Inflammatory macrophage treated with lipopolysaccharide for 4 hours (primary cell): ENCODE results near the gene BRAT1.

Experiments used
- DNase-seq: peaks from one replicate; pipeline ENCODE4 v3.0.0-alpha.2; 2020

The BRAT1 gene

DNA sequence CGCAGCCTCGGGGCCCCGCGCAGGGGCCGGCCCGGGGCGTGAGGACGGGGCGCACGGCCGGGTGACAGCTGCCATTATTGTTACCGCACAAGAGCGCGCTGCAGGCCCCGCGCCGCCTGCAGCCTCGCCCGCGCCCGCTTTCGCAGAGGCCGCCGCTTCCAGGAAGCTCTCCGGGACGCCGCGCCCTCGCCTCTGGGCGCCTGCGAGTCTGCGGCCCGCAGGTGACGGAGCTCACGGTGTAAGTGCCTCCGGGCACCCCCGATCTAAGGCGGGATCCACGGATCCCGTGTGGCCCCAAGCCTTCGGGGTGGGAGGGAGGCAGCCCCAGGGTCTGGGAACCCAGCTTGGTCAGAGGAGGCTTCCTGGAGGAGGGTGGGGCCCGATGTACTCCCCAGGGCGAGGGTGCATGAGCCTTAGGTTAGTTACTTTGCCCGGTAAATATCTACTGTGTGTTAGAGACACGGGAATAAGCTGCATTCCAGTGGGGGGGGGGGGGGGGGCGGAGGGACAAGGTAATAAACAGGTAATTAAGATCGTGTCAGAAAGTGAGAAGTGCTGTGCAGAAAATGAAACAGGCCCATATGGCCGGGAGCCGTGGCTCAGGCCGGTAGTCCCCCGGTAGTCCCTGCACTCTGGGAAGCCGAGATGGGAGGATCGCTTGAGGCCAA, 4.1 kb upstream of the BRAT1 start:
- DNase-seq = peak; percentile 27

- DNase-seq = peak; percentile 82
Observed at GRCh38 chr7:2558629-2559282, 3.4 kb upstream of the BRAT1 start, which contains the start of gene IQCE. TSS of gene IQCE (plus strand) at chr7:2558979. CDS start at chr7:2559182, 203 bp downstream.

GRCh38 chr7:2554661-2555111, 638 bp downstream of the BRAT1 start:
- DNase-seq = no peak

- DNase-seq = no peak
Observed at GRCh38 chr7:2553831-2554581, 1.3 kb downstream of the BRAT1 start.

DNA sequence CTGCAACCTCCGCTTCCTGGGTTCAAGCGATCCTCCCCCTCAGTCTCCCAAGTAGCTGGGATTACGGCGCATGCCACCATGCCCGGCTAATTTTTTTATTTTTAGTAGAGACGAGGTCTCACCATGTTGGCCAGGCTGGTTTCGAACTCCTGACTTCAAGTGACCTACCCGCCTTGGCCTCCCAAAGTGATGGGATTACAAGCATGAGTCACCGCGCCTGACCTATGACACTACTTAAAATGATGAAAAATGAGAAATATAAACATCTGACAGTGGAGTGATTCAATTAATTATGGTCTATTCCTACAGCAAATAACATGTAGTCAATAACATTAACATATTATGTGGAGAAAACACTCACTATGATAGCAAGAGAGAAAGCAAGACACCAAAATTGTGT, 2.2 kb downstream of the BRAT1 start:
- no peak for DNase-seq

DNA sequence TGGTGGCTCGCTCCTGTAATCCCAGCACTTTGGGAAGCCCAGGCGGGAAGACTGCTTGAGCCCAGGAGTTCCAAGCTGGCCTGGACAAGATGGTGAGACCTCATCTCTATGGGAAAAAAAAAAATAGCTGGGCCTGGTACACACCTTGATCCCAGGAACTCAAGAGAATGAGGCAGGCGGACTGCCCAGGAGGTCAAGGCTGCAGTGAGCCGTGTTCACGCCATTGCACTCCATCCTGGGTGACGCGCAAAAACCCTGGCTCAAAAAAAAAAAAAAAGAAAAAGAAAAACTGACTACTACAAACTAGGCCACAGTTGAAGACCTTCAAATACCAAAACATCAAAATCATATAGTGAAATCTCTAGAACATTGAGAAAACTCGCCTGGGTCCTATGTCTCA, 3.9 kb downstream of the BRAT1 start:
- DNase-seq = no peak

DNA sequence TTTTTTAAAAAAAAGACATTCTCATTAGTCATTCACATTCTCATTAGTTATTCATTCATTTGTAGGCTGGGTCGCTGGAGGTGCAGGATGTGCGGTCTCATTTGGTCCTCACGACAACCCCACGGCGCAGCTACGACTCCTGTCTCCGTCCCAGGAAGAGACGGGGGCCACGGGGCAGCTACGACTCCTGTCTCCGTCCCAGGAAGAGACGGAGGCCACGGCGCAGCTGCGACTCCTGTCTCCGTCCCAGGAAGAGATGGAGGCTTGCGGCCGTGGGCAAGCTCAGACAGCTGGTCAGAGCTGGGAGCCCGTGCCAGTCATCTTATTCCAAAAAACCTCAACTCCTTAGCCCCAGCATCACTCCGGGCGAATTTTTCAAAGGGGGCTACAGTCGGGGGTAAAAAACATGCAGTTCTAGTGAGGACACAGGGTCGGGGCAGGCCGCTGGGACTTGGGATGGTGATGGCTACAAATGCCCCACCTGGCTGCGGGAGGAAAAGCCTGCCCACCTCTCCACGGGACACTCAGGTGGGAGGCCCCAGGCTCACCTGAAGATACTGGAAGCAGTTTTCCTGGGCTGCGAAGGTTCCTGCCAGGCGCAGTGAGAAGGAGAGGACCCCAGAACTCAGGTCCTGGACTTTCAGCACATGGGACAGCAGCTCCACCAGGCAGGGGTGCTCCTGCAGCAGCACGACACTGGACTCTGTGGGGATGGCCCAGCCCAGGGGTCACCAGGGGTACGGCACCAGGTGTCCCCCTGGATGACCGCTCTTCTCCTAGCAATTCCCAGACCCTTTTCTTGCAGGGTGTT, 8.3 kb downstream of the BRAT1 start:
- no peak for DNase-seq

DNA sequence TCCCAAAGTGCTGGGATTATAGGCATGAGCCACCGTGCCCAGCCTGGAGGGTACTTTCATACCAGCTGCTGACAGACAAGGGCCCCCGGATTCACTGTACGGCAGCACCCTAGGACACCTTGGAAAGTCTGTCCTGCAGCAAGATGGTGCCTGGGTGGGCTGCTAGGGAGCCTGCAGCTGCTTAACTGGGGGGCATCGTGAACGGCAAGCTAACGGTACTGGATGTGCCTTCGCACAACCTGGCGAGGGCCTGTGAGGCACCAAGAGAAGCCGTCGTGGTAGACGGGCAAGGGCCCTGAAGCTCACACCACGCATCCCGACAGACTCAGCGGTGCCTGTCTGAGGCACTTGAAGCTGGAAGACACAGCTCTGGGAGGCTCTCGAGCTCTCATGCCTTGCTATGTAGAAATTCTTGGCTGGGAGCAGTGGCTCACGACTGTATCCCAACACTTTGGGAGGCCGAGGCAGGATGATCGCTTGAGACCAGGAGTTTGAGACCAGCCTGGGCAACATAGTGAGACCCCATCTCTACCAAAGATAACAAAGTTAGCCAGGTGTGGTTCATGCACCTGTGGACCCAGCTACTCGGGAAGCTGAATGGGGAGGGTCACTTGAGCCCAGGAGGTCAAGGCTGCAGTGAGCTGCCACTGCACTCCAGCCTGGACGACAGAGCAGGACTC, 9.4 kb downstream of the BRAT1 start:
- DNase-seq = no peak

DNA sequence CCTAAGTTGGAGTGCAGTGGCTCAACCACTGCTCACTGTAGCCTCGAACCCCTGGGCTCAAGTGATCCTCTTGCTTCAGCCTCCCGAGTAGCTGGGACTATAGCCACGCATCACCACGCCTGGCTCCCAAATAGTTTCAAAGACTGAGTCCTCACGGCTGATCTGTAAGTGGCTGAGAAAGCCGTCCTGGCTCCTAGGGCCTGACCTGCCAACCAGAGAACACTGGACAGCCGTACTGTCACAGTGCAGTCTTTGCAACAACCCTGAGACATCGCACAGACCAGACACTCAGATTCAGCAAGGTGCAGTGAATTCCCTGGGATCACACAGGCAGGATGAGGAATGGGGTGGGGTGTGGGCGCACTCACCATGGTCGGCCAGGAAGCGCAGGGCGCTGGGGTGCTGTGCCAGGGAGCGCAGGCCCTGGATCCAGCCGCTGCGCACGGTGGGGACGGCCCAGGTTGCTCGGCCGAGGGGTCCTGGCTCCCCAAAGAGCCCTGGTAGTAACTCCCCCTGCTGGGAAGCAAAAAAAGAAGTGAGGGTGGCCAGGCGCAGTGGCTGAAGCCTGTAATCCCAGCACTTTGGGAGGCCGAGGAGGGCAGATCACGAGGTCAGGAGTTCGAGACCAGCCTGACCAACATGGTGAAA, 10.7 kb downstream of the BRAT1 start:
- no peak for DNase-seq

DNA sequence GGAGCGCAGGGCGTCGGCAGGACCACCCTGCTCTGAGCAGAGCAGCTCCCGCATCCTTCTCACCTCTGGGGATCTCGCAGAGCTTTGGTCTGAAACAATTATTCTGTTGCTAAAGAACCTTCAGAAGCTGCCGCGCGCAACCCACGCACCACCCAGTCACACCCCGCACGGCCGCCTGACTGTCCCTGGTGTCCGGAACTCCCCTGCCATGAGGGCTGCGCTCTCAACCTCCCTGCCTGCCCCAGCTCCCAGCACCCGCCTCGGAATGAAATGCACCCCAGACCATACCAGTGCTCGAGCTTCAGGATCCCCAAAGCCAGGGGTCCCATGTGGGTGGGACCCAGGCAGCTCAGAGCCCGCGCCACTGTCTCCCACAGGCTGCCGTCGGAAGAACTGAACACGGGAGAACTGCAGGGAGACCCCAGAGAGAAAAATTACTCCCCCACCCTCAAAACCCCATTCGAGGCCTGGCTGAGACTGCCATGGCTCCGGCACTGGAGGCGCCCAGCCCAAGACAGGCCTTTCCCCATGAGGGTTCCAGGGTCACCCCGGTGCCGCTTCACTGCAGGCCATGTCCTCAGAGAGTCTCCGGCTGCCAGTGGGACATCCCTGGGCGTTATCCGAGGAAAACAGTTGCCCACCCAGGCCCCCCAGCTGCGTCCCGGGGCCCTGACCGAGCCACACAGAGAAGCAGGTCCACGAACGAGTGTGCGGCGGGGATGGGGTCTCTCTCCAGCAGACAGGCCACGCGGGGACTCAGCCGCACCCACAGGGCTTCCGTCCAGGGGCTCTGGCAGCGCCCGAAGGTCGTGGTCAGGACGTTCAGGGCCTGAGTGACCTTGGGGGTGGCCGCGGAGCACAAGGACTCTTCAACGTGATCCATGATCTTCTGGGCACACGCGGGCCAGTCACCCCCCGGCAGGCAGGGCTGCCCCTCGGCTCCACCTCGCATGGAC, 12.1 kb downstream of the BRAT1 start:
- no peak for DNase-seq

GRCh38 chr7:2542011-2542915, 13.1 kb downstream of the BRAT1 start:
- no peak for DNase-seq

DNA sequence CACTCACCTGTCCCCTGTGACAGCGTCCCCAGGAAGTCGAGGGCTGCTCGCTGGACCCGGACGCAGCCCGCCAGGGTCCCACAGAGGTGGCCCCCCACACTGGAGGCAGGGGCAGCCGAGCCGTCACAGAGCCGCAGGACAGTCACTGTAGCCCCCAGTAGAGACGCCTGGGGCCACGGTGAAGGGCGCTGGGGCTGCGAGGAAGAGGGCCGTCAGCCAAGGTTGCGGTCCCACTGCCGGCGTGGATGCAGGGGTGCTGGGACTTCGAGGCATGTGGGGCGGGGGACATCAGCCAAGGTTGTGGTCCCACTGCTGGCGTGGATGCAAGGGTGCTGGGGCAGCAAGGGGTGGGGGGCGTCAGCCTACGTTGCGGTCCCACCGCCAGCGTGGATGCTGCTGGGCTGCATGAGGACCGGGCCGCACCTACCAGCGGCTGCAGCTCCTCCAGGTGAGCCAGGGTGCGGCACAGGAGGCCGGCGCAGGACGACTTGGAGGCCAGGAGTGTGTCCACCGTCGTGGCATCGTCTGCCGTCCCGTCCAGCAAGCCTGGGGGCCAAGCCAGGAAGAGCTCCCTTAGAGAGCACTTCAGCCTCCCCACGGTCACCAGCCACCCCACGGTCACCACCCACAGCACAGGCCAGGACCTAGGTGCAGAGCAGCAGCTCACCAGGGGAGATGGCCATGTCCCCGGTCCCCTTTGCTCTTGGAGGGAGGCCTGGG, 13.9 kb downstream of the BRAT1 start:
- no peak for DNase-seq

GRCh38 chr7:2540641-2541051, 14.7 kb downstream of the BRAT1 start:
- no peak for DNase-seq

- no peak for DNase-seq
Observed at GRCh38 chr7:2540133-2540532, 15.2 kb downstream of the BRAT1 start.

- DNase-seq = no peak
Observed at GRCh38 chr7:2539031-2539911, 16.1 kb downstream of the BRAT1 start.

DNA sequence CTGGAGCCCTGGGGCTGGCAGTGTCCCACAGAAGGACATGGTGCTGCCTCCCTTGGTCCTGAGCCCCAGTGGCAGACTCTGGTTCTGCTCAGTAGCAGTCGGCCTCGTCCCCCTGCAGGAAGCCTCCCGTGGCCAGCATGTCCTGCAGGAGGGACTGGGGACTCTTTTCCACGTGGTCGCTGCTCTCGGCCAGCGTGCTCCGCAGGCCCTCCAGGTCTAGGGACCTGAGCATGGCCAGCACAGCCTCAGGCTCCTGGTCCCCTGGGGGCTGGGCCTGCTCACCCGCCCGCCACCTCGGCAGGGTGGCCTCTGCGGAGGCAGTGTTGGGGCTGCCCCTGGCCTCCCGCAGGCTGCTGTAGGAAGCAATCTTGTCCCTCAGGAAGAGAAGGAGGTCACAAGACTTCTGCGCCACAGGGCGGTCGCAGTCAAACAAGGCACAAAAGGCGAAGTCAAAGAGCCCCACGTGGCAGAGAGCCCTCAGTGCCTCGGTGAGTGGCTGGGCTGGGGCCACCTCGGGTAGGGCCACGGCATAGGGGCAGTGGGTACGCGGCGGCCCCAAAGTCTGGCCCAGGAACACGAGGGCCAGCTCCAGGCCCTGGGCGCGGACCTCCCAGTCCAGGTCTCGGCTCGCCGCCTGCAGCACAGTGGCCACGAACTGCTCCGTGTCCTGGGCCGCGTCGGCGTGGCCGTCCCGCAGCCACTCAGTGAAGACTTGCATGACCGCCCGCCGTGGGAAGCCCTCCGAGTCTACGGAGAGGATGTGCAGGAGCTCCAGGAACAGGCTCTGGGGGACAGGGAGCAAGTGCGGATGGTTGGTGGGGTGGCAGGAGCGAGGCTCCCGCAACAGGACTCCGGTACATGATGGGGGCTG, 17.1 kb downstream of the BRAT1 start:
- no peak for DNase-seq
